ENCODE measurements around the gene DNAJB13.

Gene DNAJB13

GRCh38 chr11:73965076-73965763, 14.4 kb downstream of the DNAJB13 start:
- TF ChIP-seq CTCF (conservative IDR thresholded peaks at IDR 0.05; ENCODE audit: low read depth, low read length) = no peak
- no peak overlapping the region for H3K27ac ChIP-seq
- no peak overlapping the region for H3K9ac ChIP-seq
- no peaks in the 10 kb centered on the region for H3K27me3 ChIP-seq (ENCODE audit: insufficient read depth, low read depth)
- no peak overlapping the region for H3K4me3 ChIP-seq (IDR thresholded peaks at IDR 0.05; ENCODE audit: insufficient read depth, low read depth, low read length)
- no peaks in the 10 kb centered on the region for H4K20me1 ChIP-seq (ENCODE audit: insufficient read depth)
- no peaks in the 10 kb centered on the region for H3K79me2 ChIP-seq (ENCODE audit: insufficient read depth, low read depth)
- H3K4me2 ChIP-seq = peak overlapping the region; percentile 10; the same call in 1 of the 2 replicates
- no peaks in the 10 kb centered on the region for H3K36me3 ChIP-seq (ENCODE audit: insufficient read depth)
- no peaks in the 10 kb centered on the region for H3K4me1 ChIP-seq (ENCODE audit: low read depth, poor library complexity, severe bottlenecking)
- no peak overlapping the region; the same call in 1 of the 2 replicates for H2AFZ ChIP-seq (ENCODE audit: low read depth)

GRCh38 chr11:73965764-73966121, 14.9 kb downstream of the DNAJB13 start:
- no peak overlapping the region for H3K4me3 ChIP-seq (IDR thresholded peaks at IDR 0.05; ENCODE audit: insufficient read depth, low read depth, low read length)
- H3K36me3 ChIP-seq (ENCODE audit: insufficient read depth) = no peaks in the 10 kb centered on the region
- H3K4me1 ChIP-seq (ENCODE audit: low read depth, poor library complexity, severe bottlenecking) = no peaks in the 10 kb centered on the region
- no peaks in the 10 kb centered on the region for H3K27me3 ChIP-seq (ENCODE audit: insufficient read depth, low read depth)
- no peak overlapping the region for H2AFZ ChIP-seq (ENCODE audit: low read depth)
- TF ChIP-seq CTCF (conservative IDR thresholded peaks at IDR 0.05; ENCODE audit: low read depth, low read length) = no peak
- no peaks in the 10 kb centered on the region for H3K79me2 ChIP-seq (ENCODE audit: insufficient read depth, low read depth)
- no peak overlapping the region for H3K27ac ChIP-seq
- no peaks in the 10 kb centered on the region for H4K20me1 ChIP-seq (ENCODE audit: insufficient read depth)
- no peak overlapping the region for H3K4me2 ChIP-seq
- H3K9ac ChIP-seq = no peak overlapping the region

- Histone ChIP-seq H3K27ac (no peak overlapping the region), H3K4me1 (ENCODE audit: low read depth, poor library complexity, severe bottlenecking) (peaks cover 3% of the 10 kb centered on the region), H3K4me2 (no peak overlapping the region), H3K36me3 (ENCODE audit: insufficient read depth) (no peaks in the 10 kb centered on the region), H4K20me1 (ENCODE audit: insufficient read depth) (no peaks in the 10 kb centered on the region), H3K9ac (no peak overlapping the region), H3K27me3 (ENCODE audit: insufficient read depth, low read depth) (no peaks in the 10 kb centered on the region), H2AFZ (ENCODE audit: low read depth) (no peak overlapping the region), H3K79me2 (ENCODE audit: insufficient read depth, low read depth) (no peaks in the 10 kb centered on the region), H3K4me3 (IDR thresholded peaks at IDR 0.05; ENCODE audit: insufficient read depth, low read depth, low read length) (no peak overlapping the region)
- TF ChIP-seq CTCF (conservative IDR thresholded peaks at IDR 0.05; ENCODE audit: low read depth, low read length) = no peak
These were observed 17.6 kb downstream of the DNAJB13 start for GRCh38 chr11:73968356-73968966.

- no peak for TF ChIP-seq CTCF (conservative IDR thresholded peaks at IDR 0.05; ENCODE audit: low read depth, low read length)
- H3K4me3 ChIP-seq (IDR thresholded peaks at IDR 0.05; ENCODE audit: insufficient read depth, low read depth, low read length) = no peak overlapping the region
- no peaks in the 10 kb centered on the region for H3K36me3 ChIP-seq (ENCODE audit: insufficient read depth)
- H3K27ac ChIP-seq = no peak overlapping the region
- peaks cover 9% of the 10 kb centered on the region for H3K4me1 ChIP-seq (ENCODE audit: low read depth, poor library complexity, severe bottlenecking)
- H3K27me3 ChIP-seq (ENCODE audit: insufficient read depth, low read depth) = no peaks in the 10 kb centered on the region
- H3K4me2 ChIP-seq = no peak overlapping the region
- no peak overlapping the region for H3K9ac ChIP-seq
- H2AFZ ChIP-seq (ENCODE audit: low read depth) = no peak overlapping the region
- H3K79me2 ChIP-seq (ENCODE audit: insufficient read depth, low read depth) = no peaks in the 10 kb centered on the region
- H4K20me1 ChIP-seq (ENCODE audit: insufficient read depth) = no peaks in the 10 kb centered on the region
These were observed 18.3 kb downstream of the DNAJB13 start for GRCh38 chr11:73969091-73969490.

Measured in KMS-11 (cell line).